Measurements from ENCODE around the gene SUPT7L. TPM values are rescaled to one million over a fixed set of nuclear protein-coding genes. Genes with fewer than 3 reads are reported as not detected.
"Not testable (repeated sequence)": the region's sequence is repeated elsewhere in the genome, so short reads cannot be mapped to it uniquely, and the experiment has no call there.

SUPT7L gene
- total RNA-seq, 1 donor from 2014 or later = 29.7 TPM

GRCh38 chr2:27697660-27698059, 34.2 kb upstream of the SUPT7L start:
- H3K9me3 ChIP-seq (replicated peaks) = no peaks in the 10 kb centered on the region
- H3K27me3 ChIP-seq (ENCODE audit: low read depth) = no peaks in the 10 kb centered on the region
- intact Hi-C loops (cut with micrococcal nuclease) = no loop called here
- H3K4me1 ChIP-seq = peaks cover 7% of the 10 kb centered on the region
- TF ChIP-seq CTCF (IDR thresholded peaks at IDR 0.05; ENCODE audit: borderline replicate concordance) = no peak
- H3K27ac ChIP-seq (replicated peaks) = no peak overlapping the region
- H3K36me3 ChIP-seq = peaks cover 41% of the 10 kb centered on the region
- no peak overlapping the region for H3K4me3 ChIP-seq
- DNase-seq = no peak

GRCh38 chr2:27690052-27690451, 26.6 kb upstream of the SUPT7L start:
- TF ChIP-seq CTCF (IDR thresholded peaks at IDR 0.05; ENCODE audit: borderline replicate concordance) = no peak
- peaks cover 97% of the 10 kb centered on the region for H3K36me3 ChIP-seq
- intact Hi-C loops (cut with micrococcal nuclease) = no loop called here
- H3K9me3 ChIP-seq (replicated peaks) = no peaks in the 10 kb centered on the region
- H3K4me1 ChIP-seq = no peaks in the 10 kb centered on the region
- no peaks in the 10 kb centered on the region for H3K27me3 ChIP-seq (ENCODE audit: low read depth)
- H3K4me3 ChIP-seq = no peak overlapping the region
- DNase-seq = no peak
- H3K27ac ChIP-seq (replicated peaks) = no peak overlapping the region

GRCh38 chr2:27689424-27689823, 26.0 kb upstream of the SUPT7L start:
- no peak overlapping the region for H3K4me3 ChIP-seq
- H3K27me3 ChIP-seq (ENCODE audit: low read depth) = no peaks in the 10 kb centered on the region
- no peak for TF ChIP-seq CTCF (IDR thresholded peaks at IDR 0.05; ENCODE audit: borderline replicate concordance)
- no peaks in the 10 kb centered on the region for H3K9me3 ChIP-seq (replicated peaks)
- no peaks in the 10 kb centered on the region for H3K4me1 ChIP-seq
- no peak for DNase-seq
- peaks cover 95% of the 10 kb centered on the region for H3K36me3 ChIP-seq
- H3K27ac ChIP-seq (replicated peaks) = no peak overlapping the region
- intact Hi-C loops (cut with micrococcal nuclease) = no loop called here

- H3K9me3 ChIP-seq (replicated peaks) = no peaks in the 10 kb centered on the region
Observed at GRCh38 chr2:27687232-27687631, 23.8 kb upstream of the SUPT7L start.

GRCh38 chr2:27685577-27685976, 22.2 kb upstream of the SUPT7L start:
- peaks cover 8% of the 10 kb centered on the region for H3K4me1 ChIP-seq
- no peak overlapping the region for H3K27ac ChIP-seq (replicated peaks)
- peaks cover 79% of the 10 kb centered on the region for H3K36me3 ChIP-seq
- intact Hi-C loops (cut with micrococcal nuclease) = no loop called here
- TF ChIP-seq CTCF (IDR thresholded peaks at IDR 0.05; ENCODE audit: borderline replicate concordance) = no peak
- no peak for DNase-seq
- no peak overlapping the region for H3K4me3 ChIP-seq
- no peaks in the 10 kb centered on the region for H3K9me3 ChIP-seq (replicated peaks)
- H3K27me3 ChIP-seq (ENCODE audit: low read depth) = no peaks in the 10 kb centered on the region

More at GRCh38 chr2:27687232-27687631, 23.8 kb upstream of the SUPT7L start:
- H3K36me3 ChIP-seq = peaks cover 90% of the 10 kb centered on the region
- intact Hi-C loops (cut with micrococcal nuclease) = no loop called here
- TF ChIP-seq CTCF (IDR thresholded peaks at IDR 0.05; ENCODE audit: borderline replicate concordance) = no peak
- DNase-seq = no peak
- H3K27me3 ChIP-seq (ENCODE audit: low read depth) = no peaks in the 10 kb centered on the region
- no peak overlapping the region for H3K4me3 ChIP-seq
- no peak overlapping the region for H3K27ac ChIP-seq (replicated peaks)
- peaks cover 8% of the 10 kb centered on the region for H3K4me1 ChIP-seq

- H3K27ac ChIP-seq (replicated peaks); DNase-seq; H3K27me3 ChIP-seq (ENCODE audit: low read depth); intact Hi-C loops (cut with micrococcal nuclease); H3K9me3 ChIP-seq (replicated peaks); H3K4me1 ChIP-seq; H3K4me3 ChIP-seq: not testable (repeated sequence)
- peaks cover 77% of the 10 kb centered on the region for H3K36me3 ChIP-seq
Observed at GRCh38 chr2:27685006-27685405, 21.6 kb upstream of the SUPT7L start.

Data from left ventricle myocardium inferior (tissue), 1 donor.